GM19452 (cell line): ENCODE results near the gene SLC25A2.
"Not testable (repeated sequence)": the region's sequence is repeated elsewhere in the genome, so short reads cannot be mapped to it uniquely, and the experiment has no call there.

ENCODE experiments used
- ATAC-seq: cut with Tn5 transposase; IDR thresholded peaks from one replicate; pipeline ENCODE4 v1.9.1; 2021; ENCODE audit not compliant: unreplicated experiment

Gene SLC25A2

GRCh38 chr5:141303756-141304155 lies at the start of gene SLC25A2:
TSS of gene SLC25A2 (minus strand) at chr5:141304049. CDS start at chr5:141303865, 184 bp downstream.
- ATAC-seq: no peak

GRCh38 chr5:141351591-141351990 lies 47.7 kb upstream of the SLC25A2 start:
- ATAC-seq: no peak

- ATAC-seq: no peak
Measured at GRCh38 chr5:141349917-141350619, 46.2 kb upstream of the SLC25A2 start, which contains the start of gene PCDHGB1. TSS of gene PCDHGB1 (plus strand) at chr5:141350099. CDS start at chr5:141350261, 162 bp downstream.

- not testable (repeated sequence) for ATAC-seq
Measured at GRCh38 chr5:141346017-141346416, 42.2 kb upstream of the SLC25A2 start.

GRCh38 chr5:141345327-141345726 lies 41.5 kb upstream of the SLC25A2 start:
- no peak for ATAC-seq

GRCh38 chr5:141343953-141344463 lies 40.2 kb upstream of the SLC25A2 start:
- no peak for ATAC-seq

- ATAC-seq: no peak
Measured at GRCh38 chr5:141343242-141343952, 39.5 kb upstream of the SLC25A2 start, which contains the start of gene PCDHGA3. TSS of gene PCDHGA3 (plus strand) at chr5:141343829. CDS start at chr5:141344034, 205 bp downstream.

GRCh38 chr5:141342773-141343172 lies 38.9 kb upstream of the SLC25A2 start:
- ATAC-seq: no peak

GRCh38 chr5:141340781-141341354 lies 37.0 kb upstream of the SLC25A2 start:
- ATAC-seq: not testable (repeated sequence)

- ATAC-seq: no peak
Measured at GRCh38 chr5:141338538-141339306, 34.9 kb upstream of the SLC25A2 start, which contains the start of gene PCDHGA2. TSS of gene PCDHGA2 (plus strand) at chr5:141338760.

GRCh38 chr5:141332571-141332970 lies 28.7 kb upstream of the SLC25A2 start:
- not testable (repeated sequence) for ATAC-seq

GRCh38 chr5:141330299-141331080 lies 26.6 kb upstream of the SLC25A2 start, which contains the start of gene PCDHGA1:
TSS of gene PCDHGA1 (plus strand) at chr5:141330514.
- no peak for ATAC-seq

- ATAC-seq: no peak
Measured at GRCh38 chr5:141328231-141328630, 24.4 kb upstream of the SLC25A2 start.

- peak; percentile 57 for ATAC-seq
Measured at GRCh38 chr5:141326088-141326854, 22.4 kb upstream of the SLC25A2 start.

GRCh38 chr5:141322261-141322660 lies 18.4 kb upstream of the SLC25A2 start:
- no peak for ATAC-seq

- ATAC-seq: peak; percentile 95
Measured at GRCh38 chr5:141320225-141321169, 16.6 kb upstream of the SLC25A2 start, which contains the start of gene TAF7. TSS of gene TAF7 (minus strand) at chr5:141320784. CDS start at chr5:141320044, 740 bp downstream.

- no peak for ATAC-seq
Measured at GRCh38 chr5:141319699-141320098, 15.8 kb upstream of the SLC25A2 start.

- ATAC-seq: no peak
Measured at GRCh38 chr5:141319202-141319601, 15.4 kb upstream of the SLC25A2 start.
